Esophagus squamous epithelium (tissue), 4 donors: Measurements from ENCODE around the gene MLLT1.

Experiments used
- CTCF ChIP-seq, 6 experiments: fragments of 450-650 bp in 4 of 6; fragments of 200-600 bp in 2 of 6; sonication (generic) in 2 of 6; IDR thresholded peaks; one replicate each; pipeline ENCODE4 v1.5.1; 2016 to 2019; ENCODE audit warnings: antibody characterized with exemption in 6 of 6, mild to moderate bottlenecking in 4 of 6, moderate library complexity in 4 of 6
- POLR2A ChIP-seq, 4 donors: fragments of 450-650 bp; IDR thresholded peaks; one replicate each; pipeline ENCODE4 v1.6.1; 2017; ENCODE audit warnings: antibody characterized with exemption in 4 of 4, mild to moderate bottlenecking in 4 of 4, moderate library complexity in 3 of 4

- TF ChIP-seq POLR2A (IDR thresholded peaks at IDR 0.05) (no peak), CTCF (IDR thresholded peaks at IDR 0.05) (no peak)
Measured at GRCh38 chr19:6217752-6218334, 61.9 kb downstream of the MLLT1 start.
